ENCODE data around the gene IGFBP5. TPM values are rescaled to one million over a fixed set of nuclear protein-coding genes. Genes with fewer than 3 reads are reported as not detected.

Gene IGFBP5
- total RNA-seq, 1 experiment from 2014 or later: 0.24 TPM

DNA sequence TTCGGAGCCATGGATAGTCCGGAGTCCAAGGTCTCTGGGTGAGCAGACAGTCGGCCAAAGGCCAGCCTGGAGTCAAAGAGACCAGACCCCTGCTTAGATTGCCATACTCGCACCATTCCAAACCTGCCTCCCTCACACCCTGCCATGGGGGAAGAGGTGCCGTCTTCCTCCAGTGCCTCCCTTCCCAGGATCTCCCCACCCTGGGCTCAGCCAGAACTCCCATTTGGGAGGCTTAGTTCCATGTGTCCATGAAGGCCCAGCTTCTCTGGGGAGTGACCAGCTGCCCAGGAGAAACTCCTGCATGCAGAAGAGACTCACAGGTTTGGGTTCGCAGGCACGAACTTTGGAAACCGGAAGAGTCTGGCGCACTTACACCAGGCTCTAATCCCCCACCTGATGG lies 21.7 kb downstream of the IGFBP5 start:
- DNase-seq (ENCODE audit: low spot score): no peak
- in situ Hi-C loops (cut with HindIII; ENCODE audit: low sequenced_read_pairs): no loop called here

DNA sequence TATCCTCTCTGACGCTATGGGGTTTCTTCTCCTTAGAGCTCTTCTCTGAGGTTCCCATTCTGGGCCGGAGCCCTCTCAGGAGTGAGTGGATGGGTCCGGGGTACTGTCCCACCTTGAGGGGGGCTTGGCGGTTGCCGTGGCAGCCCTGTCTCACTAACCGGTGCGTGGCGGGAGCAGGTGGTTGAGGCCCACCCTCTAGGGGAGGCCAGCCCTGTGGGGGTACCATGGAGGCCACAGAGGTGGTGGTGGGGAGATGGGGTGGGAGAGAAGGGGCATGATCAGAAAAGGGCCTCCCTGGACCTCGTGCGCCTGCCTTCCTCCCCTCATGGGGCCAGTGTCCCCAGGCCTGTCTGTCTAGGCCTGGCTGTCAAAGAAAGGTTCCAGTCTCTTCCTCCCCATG lies 22.3 kb downstream of the IGFBP5 start:
- in situ Hi-C loops (cut with HindIII; ENCODE audit: low sequenced_read_pairs): no loop called here
- DNase-seq (ENCODE audit: low spot score): no peak

DNA sequence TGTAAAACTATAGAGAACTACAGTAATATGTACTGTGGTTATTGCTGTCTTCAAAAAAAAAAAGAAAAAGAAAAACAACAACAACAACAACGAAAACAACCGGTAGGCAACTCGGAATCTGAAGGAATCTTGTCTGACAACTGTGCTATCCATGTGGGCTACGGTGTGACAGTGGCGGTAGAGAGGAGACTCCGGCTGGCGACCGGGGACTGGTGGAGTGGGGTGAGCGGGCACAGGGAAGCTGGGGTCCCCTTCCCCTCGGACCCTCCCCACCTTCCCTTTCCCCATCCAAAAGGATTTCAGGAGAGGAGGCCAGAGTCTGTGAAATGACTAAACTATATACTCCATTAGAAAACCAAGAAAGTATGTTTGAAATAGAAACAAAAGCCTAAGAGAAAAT lies 22.9 kb downstream of the IGFBP5 start:
- no peak for DNase-seq (ENCODE audit: low spot score)
- in situ Hi-C loops (cut with HindIII; ENCODE audit: low sequenced_read_pairs): no loop called here

DNA sequence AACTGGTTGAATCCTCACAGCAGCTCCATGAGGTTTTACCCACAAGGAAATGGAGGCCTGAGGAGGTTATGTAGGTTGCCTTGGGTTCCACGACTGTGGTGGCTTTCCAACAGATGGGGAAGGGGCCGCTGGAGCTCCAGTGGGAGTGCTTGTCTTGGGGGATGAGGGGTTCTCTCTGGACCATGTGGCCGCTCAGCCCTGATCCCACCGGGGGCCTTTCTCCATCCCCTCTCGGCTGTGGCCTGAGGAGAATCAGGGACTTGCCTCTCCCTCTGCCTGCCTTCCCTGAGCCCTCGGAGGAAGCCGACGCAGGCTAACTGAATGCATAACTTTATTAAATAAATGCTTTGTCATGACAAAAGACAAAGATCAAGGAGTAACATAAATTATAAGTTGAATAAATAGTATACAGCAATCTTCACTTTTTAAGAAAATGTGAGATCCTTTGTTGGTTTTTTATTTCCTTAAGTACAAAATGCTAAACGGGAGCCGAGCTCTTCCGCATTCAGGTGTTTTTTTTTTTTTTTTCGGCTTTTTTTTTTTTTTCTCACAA lies 23.5 kb downstream of the IGFBP5 start:
- in situ Hi-C loops (cut with HindIII; ENCODE audit: low sequenced_read_pairs): no loop called here
- no peak for DNase-seq (ENCODE audit: low spot score)

DNA sequence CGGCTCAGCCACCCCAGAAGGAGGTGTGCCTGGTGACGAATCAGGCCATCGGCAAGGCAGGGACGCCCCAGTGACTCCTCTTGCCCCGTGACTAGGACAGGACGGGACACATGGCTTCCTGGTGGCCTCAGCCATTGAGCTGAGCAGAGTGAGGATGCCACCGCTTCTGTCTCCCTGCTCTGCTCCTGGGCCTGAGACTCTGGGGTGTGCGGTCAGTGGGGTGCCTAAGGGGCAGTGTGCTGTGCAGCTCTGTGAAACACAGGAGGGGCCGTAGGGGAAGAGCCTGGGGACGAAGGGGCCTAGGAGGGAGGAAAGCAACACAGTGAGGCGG lies 24.3 kb downstream of the IGFBP5 start:
- in situ Hi-C loops (cut with HindIII; ENCODE audit: low sequenced_read_pairs): no loop called here

DNA sequence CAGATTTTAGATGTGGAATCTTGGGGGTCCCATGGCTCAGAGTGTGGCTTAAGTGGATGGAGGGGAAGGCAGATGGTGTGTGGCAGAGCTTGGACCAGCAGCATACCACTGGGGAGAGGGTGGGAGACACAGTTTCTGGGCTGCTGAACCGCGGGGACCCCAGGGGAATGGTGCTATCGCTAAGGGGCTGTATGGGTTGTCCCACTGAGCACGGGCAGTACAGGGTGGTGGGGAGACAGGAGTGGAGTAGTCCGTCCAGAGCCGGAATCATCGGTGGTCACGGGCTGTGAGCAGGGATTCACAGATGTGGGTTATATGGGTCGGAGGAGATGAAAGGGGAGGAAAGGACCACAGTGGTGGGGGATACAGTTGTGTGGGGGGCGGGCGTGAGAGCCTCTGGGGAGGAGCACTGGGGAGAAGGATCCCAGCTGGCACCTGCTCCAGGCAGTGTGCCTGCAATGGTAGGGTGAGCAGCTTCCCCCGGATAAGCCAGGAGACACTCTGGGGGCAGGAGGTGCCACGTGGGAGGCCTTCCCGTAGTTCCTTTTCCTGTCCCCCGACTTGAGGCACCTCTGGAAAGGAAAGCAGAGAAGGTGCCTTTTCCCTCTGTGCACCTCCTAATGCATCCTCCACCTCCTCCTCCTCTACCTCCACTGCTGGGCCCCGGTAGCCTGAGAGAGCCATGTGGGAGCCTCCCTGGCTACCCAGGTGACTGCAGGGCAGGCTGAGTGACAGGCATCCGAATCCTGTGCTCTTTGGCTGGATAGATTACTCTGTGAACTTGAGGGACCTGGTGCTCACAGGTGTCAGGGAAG lies 24.9 kb downstream of the IGFBP5 start:
- in situ Hi-C loops (cut with HindIII; ENCODE audit: low sequenced_read_pairs): no loop called here
- no peak for DNase-seq (ENCODE audit: low spot score)

More for the DNA sequence above, 24.3 kb downstream of the IGFBP5 start:
- no peak for DNase-seq (ENCODE audit: low spot score)

DNA sequence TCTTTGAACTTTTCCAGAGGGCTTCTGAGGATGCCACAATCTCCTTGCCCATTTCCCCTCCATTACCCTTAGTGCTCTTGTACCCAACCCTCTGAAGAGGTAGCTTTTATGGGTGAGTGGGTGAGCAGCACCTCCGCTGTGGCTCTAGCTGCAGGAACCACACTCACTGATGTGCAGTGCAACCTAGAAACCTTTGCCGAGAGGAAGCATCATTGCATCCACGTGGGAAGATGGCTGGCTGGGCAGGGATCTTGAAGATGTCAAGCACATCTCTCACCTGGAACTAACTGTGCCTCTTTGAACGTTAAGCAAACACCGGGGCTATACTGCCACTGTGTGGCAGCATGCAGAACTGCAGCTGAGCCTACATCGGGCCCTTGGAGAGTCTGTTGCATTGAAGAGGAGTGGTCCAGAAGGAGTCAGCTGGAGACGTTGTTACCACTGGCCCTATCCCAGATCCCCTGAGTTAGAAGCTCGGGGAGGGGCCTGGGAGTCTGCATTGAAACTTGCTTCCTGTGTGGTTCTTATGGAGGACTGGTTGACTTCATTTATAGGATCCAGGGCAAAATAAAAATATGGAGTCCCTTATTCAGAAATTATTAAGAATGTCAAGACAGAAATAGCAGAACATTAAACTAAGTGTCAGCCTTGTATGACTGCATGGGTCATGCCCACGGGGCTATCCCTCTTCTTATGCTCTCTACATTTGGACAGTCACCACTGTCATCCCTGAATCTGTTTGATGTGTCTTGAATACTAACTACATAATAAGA lies 28.7 kb downstream of the IGFBP5 start:
- in situ Hi-C loops (cut with HindIII; ENCODE audit: low sequenced_read_pairs): no loop called here
- DNase-seq (ENCODE audit: low spot score): peak; percentile 86

DNA sequence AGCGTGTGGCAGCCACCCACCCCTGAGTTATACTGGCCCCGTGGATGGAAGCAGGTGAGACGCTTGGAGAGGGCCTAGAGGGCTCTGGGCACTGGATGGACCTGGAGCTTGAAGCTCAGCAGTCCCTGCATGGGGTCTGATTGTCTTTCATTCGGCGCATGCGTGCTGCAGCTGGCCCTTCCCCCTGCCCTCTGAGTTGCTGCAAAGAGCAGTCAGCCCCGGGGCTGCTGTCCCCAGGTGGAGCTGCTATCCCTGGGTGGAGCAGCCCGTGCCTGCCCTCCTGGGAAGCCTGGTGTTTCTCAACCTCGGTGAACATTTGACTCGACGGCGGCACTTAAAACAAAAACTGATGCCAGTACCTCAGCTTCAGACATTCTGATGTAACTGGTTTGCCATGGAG lies 29.6 kb downstream of the IGFBP5 start:
- DNase-seq (ENCODE audit: low spot score): no peak
- in situ Hi-C loops (cut with HindIII; ENCODE audit: low sequenced_read_pairs): no loop called here

DNA sequence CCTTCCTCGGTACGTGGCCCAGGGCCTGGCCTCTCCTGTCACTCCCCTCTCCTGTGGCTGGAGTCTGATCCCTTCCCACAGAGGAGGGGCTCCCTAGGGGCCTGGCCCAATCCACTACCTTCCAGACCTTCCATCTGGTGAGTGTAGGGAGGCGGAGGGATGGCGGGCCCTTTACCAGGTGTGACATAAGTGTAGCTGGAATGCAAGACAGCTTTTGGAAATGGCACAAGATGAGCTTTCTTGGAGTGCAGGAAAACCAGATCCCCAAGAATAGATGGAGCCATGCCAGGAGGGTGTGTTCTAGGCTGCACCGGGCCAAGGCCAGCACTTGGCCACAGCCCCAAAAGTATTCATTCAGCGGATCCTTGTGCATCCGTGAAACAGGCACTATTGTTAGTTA lies 30.1 kb downstream of the IGFBP5 start:
- in situ Hi-C loops (cut with HindIII; ENCODE audit: low sequenced_read_pairs): no loop called here
- DNase-seq (ENCODE audit: low spot score): no peak

DNA sequence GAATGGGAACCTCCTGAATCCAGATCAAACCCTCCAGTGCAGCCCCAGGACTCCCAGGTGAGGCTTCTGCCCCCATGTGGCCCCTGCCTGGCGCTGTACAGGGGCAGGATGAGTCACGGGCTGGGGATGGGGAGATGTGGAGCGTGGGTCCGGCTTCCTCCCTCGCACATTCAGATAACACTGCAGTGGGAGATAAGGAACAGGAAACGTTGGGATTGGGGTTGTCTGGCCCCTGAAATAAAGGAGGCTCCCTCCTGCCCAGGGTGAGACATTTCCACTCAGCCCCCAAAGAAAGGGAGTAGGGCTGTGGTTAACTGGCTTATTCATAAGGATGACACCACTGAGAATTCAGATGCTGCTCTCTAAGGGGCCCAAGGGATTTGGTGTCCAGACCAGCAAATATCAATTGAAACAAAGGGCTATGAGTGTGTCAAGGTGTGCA lies 30.7 kb downstream of the IGFBP5 start:
- in situ Hi-C loops (cut with HindIII; ENCODE audit: low sequenced_read_pairs): no loop called here
- no peak for DNase-seq (ENCODE audit: low spot score)

DNA sequence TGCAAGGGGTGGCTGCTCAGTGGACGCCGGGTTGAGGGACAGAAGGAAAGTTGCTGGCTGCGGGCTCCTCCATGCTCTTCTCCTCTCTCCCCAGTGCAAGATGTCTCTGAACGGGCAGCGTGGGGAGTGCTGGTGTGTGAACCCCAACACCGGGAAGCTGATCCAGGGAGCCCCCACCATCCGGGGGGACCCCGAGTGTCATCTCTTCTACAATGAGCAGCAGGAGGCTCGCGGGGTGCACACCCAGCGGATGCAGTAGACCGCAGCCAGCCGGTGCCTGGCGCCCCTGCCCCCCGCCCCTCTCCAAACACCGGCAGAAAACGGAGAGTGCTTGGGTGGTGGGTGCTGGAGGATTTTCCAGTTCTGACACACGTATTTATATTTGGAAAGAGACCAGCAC lies 31.5 kb downstream of the IGFBP5 start:
- in situ Hi-C loops (cut with HindIII; ENCODE audit: low sequenced_read_pairs): no loop called here
- no peak for DNase-seq (ENCODE audit: low spot score)

DNA sequence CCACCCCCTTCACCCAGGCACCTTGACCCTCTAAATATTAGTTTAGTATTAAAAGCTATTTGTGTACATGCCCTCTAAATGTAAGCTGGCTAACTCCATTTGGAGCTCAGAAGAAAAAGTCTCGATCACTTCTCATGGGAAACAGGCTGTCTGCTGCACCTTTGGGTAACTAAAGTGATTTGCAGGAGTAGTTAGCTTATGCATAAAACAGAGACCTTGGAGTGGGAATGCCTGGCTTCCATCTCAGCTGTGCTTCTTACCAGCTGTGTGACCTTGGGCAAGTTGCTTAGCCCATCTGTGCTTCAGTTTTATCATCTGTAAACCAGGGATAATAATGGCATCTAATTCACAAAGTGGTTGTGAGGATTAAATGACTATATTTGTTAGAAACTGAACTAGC lies 32.2 kb downstream of the IGFBP5 start:
- DNase-seq (ENCODE audit: low spot score): no peak
- in situ Hi-C loops (cut with HindIII; ENCODE audit: low sequenced_read_pairs): no loop called here

DNA sequence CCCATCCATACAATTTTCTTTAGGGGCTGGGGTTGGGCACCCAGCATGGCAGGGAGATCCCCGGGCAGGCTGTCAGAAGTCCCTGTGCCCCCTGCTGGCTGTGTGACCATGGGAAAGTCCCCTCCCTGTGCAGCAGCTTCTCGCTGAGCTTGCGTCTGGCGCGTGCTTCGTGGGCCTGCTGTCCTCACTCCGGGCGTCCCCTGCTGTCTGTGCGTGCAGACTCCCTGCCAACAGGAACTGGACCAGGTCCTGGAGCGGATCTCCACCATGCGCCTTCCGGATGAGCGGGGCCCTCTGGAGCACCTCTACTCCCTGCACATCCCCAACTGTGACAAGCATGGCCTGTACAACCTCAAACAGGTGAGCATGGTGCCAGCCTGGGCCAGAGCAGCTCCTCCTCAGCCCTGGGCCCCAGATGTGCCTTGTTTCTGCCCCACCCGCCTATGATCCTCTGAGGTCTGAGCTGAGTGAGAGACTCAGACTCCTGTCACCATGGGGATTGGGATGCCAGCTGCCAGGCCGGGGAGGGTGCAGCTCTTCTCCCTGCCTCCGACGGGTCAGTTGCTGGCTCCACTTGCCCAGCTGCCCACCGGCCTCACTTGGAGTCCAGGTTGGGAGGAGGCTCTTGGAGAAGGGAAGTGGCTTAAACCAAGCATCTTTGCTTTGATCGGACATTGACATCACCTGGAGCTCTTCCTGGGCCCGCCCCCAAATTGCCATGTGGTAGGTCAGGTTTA lies 33.5 kb downstream of the IGFBP5 start:
- no peak for DNase-seq (ENCODE audit: low spot score)
- in situ Hi-C loops (cut with HindIII; ENCODE audit: low sequenced_read_pairs): no loop called here

DNA sequence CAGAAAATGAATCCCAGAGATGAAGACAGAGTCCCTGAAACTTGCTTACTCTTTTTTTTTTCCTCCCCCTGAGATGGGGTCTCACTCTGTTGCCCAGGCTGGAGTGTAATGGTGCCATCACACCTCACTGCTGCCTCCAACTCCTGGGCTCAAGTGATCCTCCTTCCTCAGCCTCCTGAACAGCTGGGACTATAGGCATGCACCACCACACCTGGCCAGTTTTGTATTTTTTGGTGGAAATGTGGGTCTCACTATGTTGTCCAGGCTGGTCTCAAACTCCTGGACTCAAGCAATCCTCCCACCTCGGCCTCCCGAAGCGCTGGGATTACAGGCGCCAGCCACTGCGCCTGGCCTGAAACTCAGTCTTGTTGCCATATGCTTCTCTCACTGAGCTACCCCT lies 34.3 kb downstream of the IGFBP5 start:
- DNase-seq (ENCODE audit: low spot score): no peak
- in situ Hi-C loops (cut with HindIII; ENCODE audit: low sequenced_read_pairs): no loop called here

DNA sequence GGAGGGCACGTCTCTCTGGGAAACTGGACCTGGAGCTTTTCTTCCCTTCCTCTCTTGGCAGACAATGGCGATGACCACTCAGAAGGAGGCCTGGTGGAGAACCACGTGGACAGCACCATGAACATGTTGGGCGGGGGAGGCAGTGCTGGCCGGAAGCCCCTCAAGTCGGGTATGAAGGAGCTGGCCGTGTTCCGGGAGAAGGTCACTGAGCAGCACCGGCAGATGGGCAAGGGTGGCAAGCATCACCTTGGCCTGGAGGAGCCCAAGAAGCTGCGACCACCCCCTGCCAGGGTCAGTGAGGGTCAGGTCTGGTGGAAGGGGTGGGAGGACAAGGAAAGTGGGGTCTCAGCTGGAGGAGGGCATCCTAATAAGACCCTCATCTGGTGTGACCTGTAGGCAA lies 34.9 kb downstream of the IGFBP5 start:
- in situ Hi-C loops (cut with HindIII; ENCODE audit: low sequenced_read_pairs): no loop called here
- DNase-seq (ENCODE audit: low spot score): no peak

DNA sequence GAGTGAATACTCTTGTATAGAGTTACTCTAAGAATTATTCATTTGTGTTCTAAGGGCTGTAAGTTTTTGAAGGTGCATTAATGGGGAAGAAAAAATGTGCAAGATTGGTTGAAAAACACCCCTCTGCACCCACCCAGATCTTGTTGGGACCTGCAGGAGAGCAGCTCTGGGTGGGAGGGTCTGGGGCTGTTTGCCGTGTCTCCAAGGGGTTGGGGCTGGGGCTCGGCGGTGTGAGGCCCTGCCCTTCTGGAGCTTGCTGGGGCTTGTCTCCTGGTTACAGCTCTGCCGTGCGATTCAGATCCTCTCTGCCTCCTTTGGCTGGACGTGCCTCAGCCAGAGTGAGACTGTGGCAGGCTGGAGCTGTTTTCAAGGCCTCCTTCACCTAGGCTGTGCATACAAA lies 36.1 kb downstream of the IGFBP5 start:
- in situ Hi-C loops (cut with HindIII; ENCODE audit: low sequenced_read_pairs): no loop called here
- no peak for DNase-seq (ENCODE audit: low spot score)

DNA sequence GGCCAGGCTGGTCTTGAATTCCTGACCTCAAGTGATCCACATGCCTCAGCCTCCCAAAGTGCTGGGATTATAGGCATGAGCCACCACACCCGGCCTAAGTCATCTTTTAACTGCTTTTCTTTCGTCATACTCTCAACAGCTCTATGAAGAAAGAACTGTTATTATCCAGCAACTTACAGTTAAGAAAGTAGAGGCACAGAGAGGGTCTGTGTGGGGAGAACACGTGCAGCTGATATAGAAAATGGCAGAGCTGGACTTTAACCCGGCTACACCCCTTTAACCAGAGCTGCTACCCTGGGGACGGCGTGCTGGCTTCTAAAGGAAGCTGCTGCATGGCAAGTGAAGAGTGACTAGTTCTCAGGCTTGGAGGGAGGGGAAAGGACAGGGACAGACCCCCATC lies 36.6 kb downstream of the IGFBP5 start:
- no peak for DNase-seq (ENCODE audit: low spot score)
- in situ Hi-C loops (cut with HindIII; ENCODE audit: low sequenced_read_pairs): no loop called here

DNA sequence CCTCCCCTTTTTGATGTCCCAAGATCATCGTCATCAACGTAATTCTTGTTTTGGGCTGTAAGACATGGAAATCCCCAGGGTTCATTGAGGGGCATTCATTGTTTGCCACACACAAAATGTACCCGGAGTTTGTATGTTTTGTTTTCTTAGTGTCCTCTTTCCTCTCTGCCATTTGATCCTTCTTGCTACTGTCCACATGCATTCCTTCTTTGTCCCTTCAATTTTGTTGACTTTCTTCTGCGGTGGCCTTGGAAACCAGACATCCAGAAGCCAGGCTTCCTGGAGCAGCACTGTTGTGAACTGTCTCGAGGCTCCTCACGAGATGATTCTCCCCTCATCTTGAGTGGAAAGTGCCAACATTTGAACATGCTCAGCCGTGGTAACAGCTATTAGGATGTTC lies 37.4 kb downstream of the IGFBP5 start:
- in situ Hi-C loops (cut with HindIII; ENCODE audit: low sequenced_read_pairs): no loop called here
- DNase-seq (ENCODE audit: low spot score): no peak

DNA sequence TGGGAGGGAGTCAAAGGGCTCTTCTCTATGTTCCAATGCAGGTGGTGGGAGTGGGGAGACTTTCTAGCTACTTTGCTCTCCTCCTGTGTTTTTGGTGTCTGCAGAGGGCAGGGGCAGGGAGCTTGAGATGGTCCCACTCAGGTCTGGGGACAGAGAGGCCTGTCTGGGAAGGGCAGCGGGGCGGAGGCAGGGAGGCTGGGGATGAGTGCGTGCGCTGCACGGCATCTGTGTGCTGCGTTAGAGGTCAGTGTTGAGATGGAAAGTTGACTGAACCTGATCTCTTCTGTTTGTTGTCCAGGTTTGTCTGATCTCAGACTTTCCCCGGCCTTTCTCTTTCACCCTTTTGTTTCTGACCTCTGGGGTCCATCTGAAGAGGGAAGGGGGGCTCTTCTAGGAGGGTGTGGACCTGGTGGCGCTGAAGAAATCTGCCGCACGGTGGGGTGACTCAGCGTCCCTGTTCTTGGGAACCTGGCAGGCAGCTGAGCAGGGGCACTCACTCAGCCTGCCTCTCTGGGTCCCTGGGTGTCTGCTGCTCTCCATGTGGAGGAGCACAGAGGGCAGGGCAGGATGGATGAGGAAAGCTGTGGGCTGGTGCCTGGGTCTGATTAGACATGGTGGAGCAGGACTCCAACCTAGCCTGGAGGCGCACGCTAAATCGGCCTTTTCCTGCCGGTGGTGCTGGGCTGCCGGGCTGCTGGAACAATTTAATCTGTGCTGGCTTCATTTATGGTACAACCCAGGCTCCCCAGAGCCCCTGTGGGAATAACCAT lies 38.1 kb downstream of the IGFBP5 start:
- DNase-seq (ENCODE audit: low spot score): no peak
- in situ Hi-C loops (cut with HindIII; ENCODE audit: low sequenced_read_pairs): no loop called here

Measured in G401 (cell line).